ENCODE measurements around the gene SLC7A14.
A peak's percentile ranks its signal among the peaks of the same experiment; 100 is the strongest.

The SLC7A14 gene

DNA sequence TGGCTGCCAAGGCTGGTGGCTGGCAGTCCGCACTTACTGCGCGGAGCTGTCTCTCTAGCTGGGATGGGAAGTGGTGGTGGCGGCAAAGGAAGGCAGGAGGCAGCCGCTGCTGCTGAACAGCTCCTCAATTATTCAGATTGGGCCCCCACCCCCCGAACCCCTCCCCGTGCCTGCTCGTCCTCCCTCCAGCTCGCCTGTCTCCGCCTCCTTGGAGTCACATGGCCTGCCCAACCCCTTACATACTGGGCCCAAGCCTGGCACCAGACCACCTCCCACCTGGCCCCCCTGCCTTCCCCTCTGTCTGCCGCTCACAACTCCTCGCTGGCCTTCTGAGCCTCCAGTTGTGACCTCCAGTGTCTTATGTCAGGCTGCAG is at the start of gene SLC7A14:
TSS of gene SLC7A14 (minus strand) at position 139 of the 374 bp plus-strand sequence. CDS start 59,139 bp downstream, outside the sequence.
- no peak for DNase-seq (ENCODE audit: low read depth)

DNA sequence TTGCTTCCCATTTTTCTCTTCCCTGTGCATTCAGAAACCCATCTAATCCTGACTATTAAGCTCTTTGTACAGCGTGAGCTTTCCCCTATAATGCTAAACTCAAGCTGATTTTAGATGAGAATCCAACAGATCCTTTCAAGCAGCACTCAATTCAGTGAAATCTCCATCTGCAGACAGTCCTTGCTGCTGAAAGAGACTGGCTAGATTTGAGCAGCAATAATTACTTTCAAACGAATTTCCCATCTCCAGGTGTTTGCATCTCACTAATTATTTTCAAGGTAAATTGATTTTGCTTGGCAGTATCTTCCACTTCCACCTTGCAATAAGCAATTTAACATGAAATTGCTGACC is 49.5 kb upstream of the SLC7A14 start:
- DNase-seq (ENCODE audit: low read depth): no peak

DNA sequence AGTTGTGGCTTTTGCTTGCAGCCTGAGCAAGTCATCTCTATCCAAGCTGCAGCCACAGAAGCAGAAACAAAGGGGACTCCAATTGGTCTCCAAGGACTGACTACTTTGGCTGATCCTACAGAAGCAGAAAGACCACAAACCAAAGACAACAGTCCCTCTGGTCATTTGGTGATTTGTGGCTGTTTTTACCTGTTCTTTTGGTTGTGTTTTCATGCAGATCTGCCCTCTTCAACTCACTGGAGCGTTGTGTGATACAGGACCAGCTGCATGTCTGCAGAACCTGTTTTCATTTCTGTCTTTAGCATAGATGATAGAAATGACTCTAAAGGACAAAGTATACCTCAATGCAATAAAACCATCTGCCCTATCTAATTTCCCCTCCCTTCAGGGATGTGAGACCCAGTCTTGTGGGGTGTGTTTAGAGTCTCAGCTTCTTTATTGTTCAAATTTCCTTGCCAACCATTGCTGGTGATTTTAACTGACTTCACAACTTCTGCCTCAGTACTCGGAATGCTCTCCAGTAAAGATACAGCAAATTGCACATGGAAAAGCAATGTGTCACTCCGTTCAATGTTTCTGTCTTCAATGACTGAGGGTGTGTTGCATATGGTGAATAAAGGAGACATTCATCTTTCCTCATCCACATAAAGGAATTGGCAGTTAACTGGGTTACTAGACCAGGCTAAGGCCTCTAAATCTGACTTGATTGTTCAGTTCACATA is 48.9 kb upstream of the SLC7A14 start:
- DNase-seq (ENCODE audit: low read depth): no peak

DNA sequence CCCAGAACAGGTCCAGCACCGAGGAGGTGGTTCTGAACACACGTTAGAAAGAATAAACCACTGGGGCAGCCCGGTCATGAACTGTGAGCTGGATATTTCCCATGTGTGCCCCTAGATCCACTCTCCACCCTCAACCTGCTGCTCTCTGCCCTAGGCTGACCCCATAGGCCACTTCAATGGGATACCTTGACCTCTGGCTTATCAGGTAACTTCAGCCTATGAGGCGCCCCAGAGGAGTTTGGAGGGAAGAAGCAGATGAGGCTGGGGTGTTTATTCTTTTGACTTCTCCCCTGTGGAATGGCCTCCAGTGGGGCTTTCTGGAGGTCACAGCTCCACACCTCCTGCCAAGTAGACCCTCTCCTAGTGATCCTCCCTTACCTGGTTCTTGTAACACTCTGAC is 47.7 kb upstream of the SLC7A14 start:
- DNase-seq (ENCODE audit: low read depth): no peak

DNA sequence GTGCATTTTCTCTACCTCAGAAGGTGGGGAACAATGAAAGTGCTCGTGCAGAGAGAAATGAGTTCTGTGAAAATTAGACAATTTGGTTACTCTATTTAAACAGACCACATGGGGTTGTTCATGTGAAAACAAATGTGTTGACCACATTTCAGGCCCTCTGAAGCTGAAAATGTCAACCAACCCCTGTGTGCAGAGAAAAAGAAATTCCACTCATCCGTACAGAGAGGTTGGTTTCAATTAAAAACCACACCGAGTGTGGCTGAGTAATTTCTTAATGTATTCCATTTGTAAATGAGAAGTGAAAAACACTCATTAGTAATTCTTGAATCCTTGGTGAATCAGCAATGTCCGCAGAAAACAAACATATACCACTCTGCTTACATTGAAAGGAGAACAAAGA is 46.9 kb upstream of the SLC7A14 start:
- DNase-seq (ENCODE audit: low read depth): no peak

DNA sequence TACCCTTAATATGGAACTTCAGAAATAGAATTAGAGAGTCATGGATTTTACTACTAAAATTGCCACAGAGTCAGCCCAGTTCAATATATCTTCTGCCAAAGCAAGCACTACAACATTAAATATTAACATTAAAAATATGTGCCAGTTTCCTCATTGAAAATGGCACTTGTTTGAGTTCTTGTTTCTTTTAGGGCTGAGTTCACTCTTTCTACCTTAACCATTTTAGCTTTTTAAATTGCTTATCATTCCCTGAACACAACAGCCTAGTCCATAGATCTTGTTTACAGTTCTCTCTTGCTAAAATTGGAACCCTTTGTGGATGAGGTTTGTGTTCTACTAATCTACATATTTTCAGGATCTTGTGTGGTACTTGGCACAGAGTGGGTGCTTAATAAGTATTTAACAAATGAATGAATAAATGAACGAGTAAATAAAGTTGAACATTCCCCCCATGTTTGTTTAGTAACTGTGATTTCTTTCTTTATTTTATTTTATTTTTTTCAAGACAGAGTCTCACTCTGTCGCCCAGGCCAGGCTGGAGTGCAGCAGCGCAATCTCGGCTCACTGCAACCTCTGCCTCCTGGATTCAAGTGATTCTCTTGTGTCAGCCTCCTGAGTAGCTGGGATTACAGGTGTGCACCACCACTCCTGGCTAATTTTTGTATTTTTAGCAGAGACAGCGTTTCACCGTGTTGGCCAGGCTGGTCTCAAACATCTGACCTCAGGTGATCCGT is 46.0 kb upstream of the SLC7A14 start:
- DNase-seq (ENCODE audit: low read depth): no peak

DNA sequence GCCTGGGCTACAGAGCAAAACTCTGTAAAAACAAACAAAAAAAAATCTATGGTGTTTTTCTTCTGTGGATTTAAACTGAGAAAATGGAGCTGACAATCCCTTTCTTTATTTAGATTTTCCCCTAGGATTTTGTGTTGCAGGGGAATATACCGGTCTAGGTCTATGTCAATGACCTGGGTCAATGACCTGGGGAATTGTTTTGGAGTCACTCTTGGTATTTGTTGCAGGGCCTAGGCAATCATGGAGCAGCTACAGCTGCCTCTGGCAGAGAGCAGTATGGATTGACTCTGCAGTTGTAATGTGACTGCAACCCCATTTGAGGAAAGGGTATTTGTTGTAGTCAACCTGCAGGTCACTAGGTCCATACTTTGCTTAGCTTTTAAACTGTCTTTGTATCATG is 37.6 kb upstream of the SLC7A14 start:
- no peak for DNase-seq (ENCODE audit: low read depth)

DNA sequence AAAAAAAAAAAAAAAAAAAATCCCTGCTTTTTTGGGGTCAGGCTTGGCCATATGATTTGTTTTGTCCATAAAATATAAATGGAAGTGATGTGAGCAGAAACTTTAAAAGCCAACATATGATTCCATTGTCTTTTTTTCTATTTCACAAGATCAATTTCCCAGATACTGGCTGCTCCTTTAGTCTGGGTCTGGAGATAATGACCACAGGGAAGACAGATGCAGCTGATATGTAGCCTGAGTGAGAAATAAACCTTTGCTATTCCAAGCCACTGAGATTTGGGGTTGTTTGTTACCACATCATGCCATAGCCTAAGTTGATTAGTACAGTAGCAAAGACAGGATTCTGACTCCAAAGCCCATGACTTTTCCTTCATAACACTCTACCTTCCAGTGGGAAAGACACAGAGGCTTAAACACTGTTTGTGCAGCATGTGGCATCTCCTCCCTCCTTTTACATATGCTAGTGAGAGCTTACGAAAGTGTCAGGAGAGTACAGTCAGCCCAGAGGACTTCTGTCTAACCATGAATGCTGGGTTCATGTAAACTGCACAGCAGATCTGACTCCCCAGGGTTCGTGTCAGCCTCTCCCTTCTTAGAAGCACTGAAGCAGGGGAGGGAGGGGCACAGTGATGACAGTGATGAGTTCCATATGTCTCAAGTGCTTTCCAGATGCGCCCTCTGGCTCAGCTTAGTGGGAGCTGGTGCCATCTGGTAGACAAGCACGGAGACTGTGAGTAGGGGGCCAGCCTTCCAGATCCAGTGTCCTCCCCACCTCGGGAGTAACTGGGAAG is 36.7 kb upstream of the SLC7A14 start:
- no peak for DNase-seq (ENCODE audit: low read depth)

DNA sequence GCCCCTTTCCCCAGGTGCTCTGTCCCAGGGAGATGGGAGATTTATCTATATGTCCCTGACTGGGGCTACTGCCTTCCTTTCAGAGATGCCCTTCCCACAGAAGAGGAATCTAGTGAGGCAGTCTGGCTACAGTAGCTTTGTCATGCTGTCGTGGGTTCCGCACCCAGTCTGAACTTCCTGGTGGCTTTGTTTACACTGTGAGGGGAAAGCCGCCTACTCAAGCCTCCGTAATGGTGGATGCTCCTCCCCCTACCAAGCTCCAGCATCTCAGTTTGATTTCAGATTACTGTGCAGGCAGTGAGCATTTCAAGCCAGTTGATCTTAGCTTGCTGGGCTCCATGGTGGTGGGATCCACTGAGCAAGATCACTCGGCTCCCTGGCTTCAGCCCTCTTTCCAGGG is 35.4 kb upstream of the SLC7A14 start:
- no peak for DNase-seq (ENCODE audit: low read depth)

DNA sequence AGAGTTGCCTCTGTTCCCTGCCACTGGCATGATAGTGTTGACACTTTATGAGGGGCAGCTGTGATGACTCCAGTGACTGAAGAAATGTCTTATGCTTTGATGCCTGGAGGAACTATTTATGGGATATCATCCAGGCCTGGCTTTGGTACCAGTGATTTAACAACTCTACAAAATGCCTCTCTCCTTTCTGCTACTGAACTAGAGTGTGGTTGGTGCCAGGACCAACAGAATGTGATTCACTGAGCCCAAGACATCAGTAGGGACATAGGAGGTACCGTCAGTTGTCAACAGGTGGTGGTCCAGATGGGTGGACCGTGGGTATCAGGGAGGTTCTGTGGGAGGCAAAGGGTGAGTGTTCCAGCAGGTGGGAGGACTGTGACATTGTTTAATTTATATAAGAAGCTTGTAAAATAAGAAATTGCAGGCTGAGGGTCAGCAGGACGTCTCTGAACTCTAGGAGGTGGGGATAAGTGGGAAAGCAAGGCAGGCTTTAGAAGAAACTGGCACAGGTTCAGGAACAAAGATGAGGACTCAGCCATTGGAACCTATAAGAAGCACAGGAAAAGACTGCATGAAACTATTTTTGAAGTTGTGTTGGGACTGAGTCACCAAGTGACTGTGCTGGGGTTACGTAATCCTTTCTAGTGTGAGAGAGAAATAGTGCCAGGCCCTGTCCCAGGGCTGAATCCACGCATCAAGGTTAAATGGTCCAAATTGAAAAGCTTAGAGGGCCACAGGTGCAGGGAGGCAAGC is 28.5 kb upstream of the SLC7A14 start:
- DNase-seq (ENCODE audit: low read depth): peak; percentile 51

DNA sequence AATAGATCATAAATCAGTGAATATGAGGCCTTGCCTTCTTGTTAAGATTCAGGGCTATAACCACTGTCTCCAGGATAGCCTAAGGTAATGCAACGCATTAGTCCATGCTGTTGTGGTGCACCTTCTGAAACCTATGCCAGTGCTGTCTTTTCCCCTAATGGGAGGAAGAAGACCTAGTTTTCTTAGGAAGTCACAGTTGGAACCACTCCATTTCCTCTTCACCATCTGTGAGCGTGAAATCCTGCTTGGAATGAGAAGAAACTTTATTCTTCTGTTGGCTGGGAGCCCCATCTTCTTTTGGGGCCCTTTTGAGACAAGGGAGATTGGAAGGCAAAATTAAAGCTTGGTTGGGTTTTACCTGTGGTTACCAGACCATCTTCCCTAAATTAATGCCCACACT is 25.9 kb upstream of the SLC7A14 start:
- DNase-seq (ENCODE audit: low read depth): no peak

DNA sequence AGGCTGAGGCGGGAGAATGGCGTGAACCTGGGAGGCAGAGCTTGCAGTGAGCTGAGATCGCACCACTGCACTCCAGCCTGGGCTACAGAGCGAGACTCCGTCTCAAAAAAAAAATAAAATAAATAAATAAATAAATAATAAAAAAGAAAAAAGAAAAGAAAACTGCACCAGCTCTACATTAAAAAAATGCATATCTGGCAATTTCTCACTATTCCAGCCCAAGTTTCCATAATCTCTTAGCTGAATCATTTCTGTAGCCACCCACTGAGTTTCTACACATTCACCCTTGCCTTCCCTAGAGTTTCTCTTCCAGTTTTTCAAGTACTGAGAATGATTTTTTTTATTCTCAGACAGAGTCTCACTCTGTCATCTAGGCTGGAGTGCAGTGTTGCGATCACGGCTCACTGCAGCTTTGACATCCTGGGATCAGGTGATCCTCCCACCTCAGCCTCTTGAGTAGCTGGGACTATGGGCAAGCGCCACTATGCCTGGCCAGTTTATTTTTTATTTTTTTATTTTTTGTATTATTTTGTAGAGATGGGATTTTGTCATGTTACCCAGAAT is 24.5 kb upstream of the SLC7A14 start:
- DNase-seq (ENCODE audit: low read depth): no peak

DNA sequence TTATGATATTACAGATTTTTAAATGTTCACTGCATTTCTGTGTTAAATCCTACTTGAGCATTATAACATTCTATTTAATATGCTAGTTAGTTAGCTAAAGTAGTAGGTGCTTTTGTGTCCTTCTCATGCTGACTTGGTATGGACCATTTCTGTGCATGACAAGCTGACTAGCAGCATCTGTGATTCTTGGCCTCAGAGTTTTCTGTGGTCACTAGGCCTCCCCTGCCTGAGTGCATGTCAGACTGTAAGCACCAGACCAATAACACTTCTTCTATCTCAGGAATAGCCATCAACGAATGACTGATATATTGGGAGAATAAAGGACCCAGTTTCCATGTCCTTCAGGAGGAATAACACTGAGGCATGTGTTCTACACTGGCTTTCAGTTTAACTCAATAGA is 22.6 kb upstream of the SLC7A14 start:
- DNase-seq (ENCODE audit: low read depth): no peak

DNA sequence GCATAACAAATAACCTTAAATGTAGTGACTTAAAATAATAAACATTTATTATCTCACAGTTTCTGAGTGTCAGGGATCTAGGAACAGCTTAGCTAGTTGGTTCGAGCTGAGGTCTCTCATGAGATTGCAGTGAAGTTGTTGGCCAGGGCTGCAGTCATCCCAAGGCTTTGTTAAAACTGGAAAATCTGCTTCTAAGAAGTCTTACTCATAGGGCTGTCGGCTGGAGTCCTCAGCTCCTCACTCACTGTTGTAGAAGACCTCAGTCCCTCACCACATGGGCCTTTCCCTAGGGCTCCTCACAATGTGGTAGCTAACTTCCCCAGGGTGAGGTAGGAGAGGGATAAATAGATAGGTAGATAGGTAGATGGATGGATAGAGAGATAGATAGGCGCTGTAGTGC is 20.8 kb upstream of the SLC7A14 start:
- no peak for DNase-seq (ENCODE audit: low read depth)

DNA sequence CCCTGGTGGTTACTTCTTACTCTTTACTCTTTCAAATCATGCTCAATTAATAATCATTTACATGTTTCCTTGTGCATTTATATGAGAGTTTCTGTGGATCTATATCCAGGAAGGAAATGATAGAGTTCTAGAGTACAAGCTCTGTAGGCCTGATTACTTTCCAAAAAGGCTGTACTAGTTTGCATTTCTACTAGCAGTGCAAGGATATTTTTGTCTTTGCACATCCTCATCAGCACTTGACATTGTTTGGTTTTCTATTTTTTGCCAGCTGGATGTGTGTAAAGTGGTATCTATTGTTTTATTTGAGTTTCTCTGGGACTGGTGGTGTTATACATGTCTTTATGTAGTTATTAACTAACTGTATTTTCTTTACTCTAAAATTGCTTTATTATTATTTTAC is 19.6 kb upstream of the SLC7A14 start:
- DNase-seq (ENCODE audit: low read depth): no peak

DNA sequence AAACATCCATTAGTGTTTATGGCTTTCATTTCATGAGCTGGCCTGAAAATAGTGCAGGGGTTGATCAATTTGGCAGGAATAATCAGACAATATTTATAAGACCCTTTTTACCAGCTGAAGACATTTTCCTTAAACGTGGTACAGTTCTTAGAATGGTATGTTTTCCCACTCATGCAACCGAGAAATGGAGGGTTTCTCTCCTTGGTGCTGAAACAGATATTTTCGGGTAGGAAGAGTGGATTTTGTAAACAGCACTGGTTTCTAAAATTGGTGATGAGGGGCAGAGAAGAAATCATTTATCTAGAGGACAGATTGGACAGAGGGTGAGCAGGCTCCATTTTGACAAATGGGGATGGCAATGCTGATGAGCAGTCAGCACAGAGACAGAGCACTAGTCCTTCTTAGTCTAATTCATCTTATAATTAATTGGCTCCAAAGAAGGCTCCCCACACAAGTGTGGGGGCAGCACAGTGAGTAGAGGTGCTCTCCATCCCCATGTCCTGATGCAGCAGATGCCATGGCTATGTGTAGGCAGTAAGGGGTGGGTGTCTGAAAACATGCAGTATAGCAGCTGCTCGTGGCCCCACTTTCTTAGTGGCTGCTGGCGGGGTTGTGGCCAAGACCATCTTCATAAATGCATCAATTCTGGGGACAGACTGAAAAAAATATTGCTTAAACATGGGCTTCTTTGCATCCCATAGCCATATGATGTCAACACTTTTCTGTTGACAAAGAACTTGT is 18.1 kb upstream of the SLC7A14 start:
- DNase-seq (ENCODE audit: low read depth): no peak

DNA sequence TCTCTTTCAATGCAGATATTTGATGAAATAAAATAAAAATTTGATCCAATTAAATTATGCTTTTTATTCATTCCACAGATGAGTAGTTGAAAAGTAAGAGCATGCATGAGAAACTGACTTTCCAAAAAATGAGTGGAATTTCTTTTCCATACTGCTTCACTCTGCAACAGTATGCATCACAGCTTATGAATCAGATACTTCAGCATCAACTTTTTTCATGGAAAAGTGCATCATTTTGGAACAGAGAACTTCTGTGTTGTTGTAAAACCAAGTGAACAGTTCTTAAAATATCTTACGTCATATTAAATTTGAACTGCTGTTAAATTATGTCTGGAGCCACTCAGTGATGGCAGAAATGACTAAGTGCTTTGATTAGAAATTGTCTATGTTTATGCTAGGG is 16.7 kb upstream of the SLC7A14 start:
- DNase-seq (ENCODE audit: low read depth): no peak

DNA sequence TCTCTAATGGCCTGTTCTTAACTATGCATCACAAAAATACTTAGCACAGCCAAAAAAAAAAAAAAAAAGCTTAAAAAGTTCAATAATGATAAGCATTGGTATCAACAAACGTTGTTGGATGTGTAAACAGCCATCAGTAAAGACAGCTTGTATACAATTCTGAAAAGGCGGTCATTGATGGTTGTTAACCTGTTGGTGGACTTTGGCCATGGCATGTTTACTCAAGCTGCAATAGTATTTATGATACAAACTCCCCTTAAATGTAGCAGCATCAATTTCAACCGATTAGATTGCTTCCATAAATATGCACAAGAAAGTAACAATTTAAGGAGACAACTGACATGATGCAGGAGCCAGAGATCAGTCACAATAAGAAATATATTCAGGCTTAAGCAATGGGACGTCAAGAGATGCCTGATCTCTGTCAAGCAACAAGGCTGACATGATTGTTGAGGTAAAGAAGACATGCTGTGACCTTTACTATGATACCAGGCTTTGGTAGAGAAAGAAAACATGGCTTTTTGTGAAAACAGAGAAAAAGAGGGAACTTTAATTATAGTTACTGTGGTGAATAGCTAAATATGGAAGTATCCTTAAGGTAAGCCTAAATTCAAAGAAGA is 14.2 kb upstream of the SLC7A14 start:
- no peak for DNase-seq (ENCODE audit: low read depth)

DNA sequence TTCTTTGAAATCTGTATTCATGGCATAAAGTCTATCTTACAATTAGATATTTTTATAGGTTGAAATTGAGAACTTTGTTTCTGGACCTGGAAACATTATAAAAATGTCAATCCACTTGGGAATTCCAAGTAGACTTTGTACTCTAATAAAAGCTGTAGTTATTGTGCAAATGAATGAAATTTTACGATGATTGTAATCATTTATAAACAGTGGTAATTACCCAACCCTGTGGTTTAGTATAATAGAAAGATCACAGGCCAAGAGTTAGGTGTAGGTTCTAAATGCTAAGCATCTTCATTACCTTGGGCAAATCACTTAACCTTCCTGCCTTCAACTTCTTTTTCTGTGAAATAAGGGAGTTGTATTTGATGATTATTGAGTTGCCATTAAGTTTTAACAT is 13.2 kb upstream of the SLC7A14 start:
- DNase-seq (ENCODE audit: low read depth): no peak

DNA sequence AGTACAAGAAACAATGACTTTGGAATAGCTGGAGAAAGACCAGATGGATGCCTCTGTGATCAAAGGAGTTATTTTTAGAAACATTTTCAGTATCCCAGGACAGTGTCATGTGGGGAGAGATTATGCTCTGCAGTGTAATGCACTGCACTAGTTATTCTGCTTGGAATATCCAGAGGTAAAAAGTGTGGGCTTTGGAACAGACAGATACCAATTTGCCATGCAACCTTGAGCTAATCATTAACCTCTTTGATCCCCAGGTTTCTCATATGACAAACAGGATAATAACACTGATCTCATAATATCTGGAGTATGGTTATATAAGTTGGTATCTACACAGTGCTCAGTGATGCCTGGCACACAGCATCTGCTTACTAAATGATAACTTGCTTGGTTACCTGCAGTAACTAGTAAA is 12.2 kb upstream of the SLC7A14 start:
- DNase-seq (ENCODE audit: low read depth): no peak

DNA sequence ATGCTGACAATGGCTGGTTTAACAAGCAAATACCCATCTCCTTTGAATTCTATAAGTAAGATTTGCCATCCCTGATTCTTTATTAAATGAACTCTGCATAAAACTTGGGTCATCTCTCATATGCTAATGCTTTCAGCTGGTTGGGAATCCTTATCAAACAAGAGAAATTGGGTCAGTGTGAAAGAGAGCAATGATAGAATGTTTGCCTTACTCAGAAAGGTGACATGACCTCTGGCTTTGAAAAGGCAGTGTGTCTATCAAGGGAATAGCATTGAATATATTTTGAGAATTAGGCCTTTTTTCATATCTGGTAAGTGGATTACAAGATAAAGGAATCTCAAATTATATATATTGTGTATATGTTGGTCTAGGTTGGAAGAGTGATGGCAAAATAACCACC is 8.7 kb upstream of the SLC7A14 start:
- no peak for DNase-seq (ENCODE audit: low read depth)

Data from HS-27A (cell line).